Measurements from ENCODE around the gene PHACTR1.

- TF ChIP-seq CTCF (IDR thresholded peaks at IDR 0.05) (no peak), POLR2A (IDR thresholded peaks at IDR 0.05) (no peak)
Observed at GRCh38 chr6:13248053-13248452, 531.5 kb downstream of the PHACTR1 start.
